HepG2 (cell line): ENCODE data around the gene ATP9A. TPM values are rescaled to one million over a fixed set of nuclear protein-coding genes. Genes with fewer than 3 reads are reported as not detected.

Experiments used
- ARNTL ChIP-seq: sonication (generic); formaldehyde crosslinking; IDR thresholded peaks from 2 replicates; pipeline ENCODE4 v1.4.0; 2020; ENCODE audit warnings: mild to moderate bottlenecking, missing genetic modification reagents
- E2F2 ChIP-seq: sonication (generic); formaldehyde crosslinking; IDR thresholded peaks from 2 replicates; pipeline ENCODE4 v1.4.0; 2020; ENCODE audit warnings: missing genetic modification reagents, borderline replicate concordance
- FUBP1 ChIP-seq: sonication (generic); formaldehyde crosslinking; IDR thresholded peaks from 2 replicates; pipeline ENCODE4 v1.5.1; 2020; ENCODE audit warnings: missing genetic modification reagents, mild to moderate bottlenecking, borderline replicate concordance
- HIC2 ChIP-seq: sonication (generic); formaldehyde crosslinking; IDR thresholded peaks from 2 replicates; pipeline ENCODE4 v1.9.0; 2022; ENCODE audit warnings: low read depth, missing genetic modification reagents
- PATZ1 ChIP-seq: sonication (generic); formaldehyde crosslinking; IDR thresholded peaks from 2 replicates; pipeline ENCODE4 v1.4.0; 2020; ENCODE audit warnings: missing genetic modification reagents
- RFXANK ChIP-seq: IDR thresholded peaks from 2 replicates; pipeline ENCODE4 v1.6.1; 2016
- SP140L ChIP-seq: sonication (generic); formaldehyde crosslinking; IDR thresholded peaks from 2 replicates; pipeline ENCODE4 v1.4.0; 2020; ENCODE audit warnings: missing genetic modification reagents, borderline replicate concordance
- TRIM22 ChIP-seq: fragments of 450-650 bp; IDR thresholded peaks from 2 replicates; pipeline ENCODE4 v1.6.1; 2017
- WIZ ChIP-seq: sonication (generic); formaldehyde crosslinking; IDR thresholded peaks from 2 replicates; pipeline ENCODE4 v1.5.1; 2020; ENCODE audit warnings: mild to moderate bottlenecking, missing genetic modification reagents
- ZNF232 ChIP-seq: sonication (generic); formaldehyde crosslinking; IDR thresholded peaks from 2 replicates; pipeline ENCODE4 v1.4.0; 2020; ENCODE audit warnings: missing genetic modification reagents, borderline replicate concordance
- ZNF567 ChIP-seq: sonication (generic); formaldehyde crosslinking; IDR thresholded peaks from 2 replicates; pipeline ENCODE4 v1.8.1; 2023; ENCODE audit warnings: mild to moderate bottlenecking, missing genetic modification reagents, borderline replicate concordance
- ZNF883 ChIP-seq: sonication (generic); formaldehyde crosslinking; IDR thresholded peaks from 2 replicates; pipeline ENCODE4 v1.5.1; 2020; ENCODE audit warnings: mild to moderate bottlenecking, missing genetic modification reagents; ENCODE audit errors: not compliant biosample characterization
- polyA plus RNA-seq, 8 experiments: library from polyadenylated mRNA; depleted of rRNA in 3 of 8; stranded (reverse) in 7 of 8; unstranded in 1 of 8; fragments of >200 nt; fragmentation: Illumina TruSeq in 4 of 8; extraction: Trizol in 4 of 8; gene quantifications; 2 replicates each; pipeline versions ENCODE4 v1.2.1 to v1.2.3, GENCODE V29; 2011 to 2016; ENCODE audit warnings: low read depth in 4 of 8, missing spikeins in 1 of 8, mixed read lengths in 1 of 8; ENCODE audit not compliant: insufficient read depth in 1 of 8
- total RNA-seq, 5 experiments: library from RNA; depleted of rRNA; stranded (reverse); fragments of >200 nt; fragmentation: Illumina TruSeq; extraction: Trizol; gene quantifications; 2 replicates each; pipeline ENCODE4 v1.2.3, GENCODE V29; 2016; ENCODE audit warnings: low read depth in 1 of 5

Gene ATP9A
- total and polyA plus RNA-seq, 2 of the 13 experiments (the other 11 are each of a cell fraction or from before 2014, with no cell fraction given) = 11.8 to 18.5 TPM

- TF ChIP-seq SP140L (CRISPR knock-in tag) (no peak), ZNF567 (no peak), WIZ (CRISPR knock-in tag) (no peak), RFXANK (CRISPR knock-in tag) (no peak), FUBP1 (CRISPR knock-in tag) (0 out of 2 replicates have a peak, but pooled peaks have one; percentile 22), ARNTL (CRISPR knock-in tag) (no peak), PATZ1 (CRISPR knock-in tag) (no peak), HIC2 (no peak), E2F2 (no peak), TRIM22 (no peak), ZNF883 (CRISPR knock-in tag) (peak; percentile 22), ZNF232 (CRISPR knock-in tag) (no peak)
These were observed 17.3 kb downstream of the ATP9A start (continued) for GRCh38 chr20:51750770-51751388.
